ENCODE measurements around the gene SLC1A3. TPM values are rescaled to one million over a fixed set of nuclear protein-coding genes. Genes with fewer than 3 reads are reported as not detected.

Gene SLC1A3
- total and polyA plus RNA-seq, 4 donors, result 3.4 to 47.6 (median 28.2) TPM

DNA sequence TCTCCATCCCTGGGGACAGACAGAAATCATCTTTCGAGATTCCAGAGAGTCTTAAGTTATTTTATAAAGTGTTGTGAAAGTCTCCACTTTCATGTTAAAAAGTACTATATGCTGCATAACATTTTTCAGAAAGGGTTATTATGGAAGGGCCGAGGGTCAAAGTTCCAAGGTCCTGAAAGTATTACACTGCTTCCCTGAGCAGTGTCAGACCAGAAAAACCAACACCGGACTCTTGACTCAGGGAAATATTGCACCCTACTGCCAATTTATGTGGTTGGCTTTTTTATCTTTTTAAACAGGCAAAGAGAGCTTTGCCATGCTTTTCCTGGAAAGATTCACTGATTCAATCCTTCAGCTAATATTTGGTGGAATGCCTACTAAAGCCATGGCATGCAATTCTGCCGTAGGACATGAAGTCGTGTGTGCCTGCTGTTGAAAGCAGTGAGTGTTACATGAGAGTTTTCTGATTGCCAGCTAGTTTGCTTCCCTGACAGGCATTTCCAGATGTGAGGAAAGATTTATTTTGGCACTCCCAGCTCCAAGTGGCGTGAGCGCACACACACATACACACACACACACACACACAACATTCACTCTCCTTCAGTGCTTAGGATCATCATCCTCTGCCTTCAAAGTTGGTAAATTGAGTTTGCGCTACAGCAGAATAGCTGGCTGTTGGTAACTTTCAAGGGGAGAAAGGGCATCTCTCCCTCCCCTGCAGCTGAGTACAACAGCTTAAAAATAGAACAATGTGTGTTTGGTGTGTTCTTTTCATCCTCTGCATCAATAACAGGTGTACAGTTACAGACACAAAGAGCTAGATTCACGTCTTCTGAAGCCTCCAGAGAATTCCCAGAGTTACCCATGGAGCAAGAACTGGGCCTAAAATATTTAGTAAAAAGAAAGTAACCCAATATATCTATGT lies 45.6 kb downstream of the SLC1A3 start:
- H3K9me3 ChIP-seq (ENCODE audit: control insufficient read depth in 4 of 4, insufficient read depth in 3 of 4, low read length in 3 of 4), result no peaks in the 10 kb centered on the region
- DNase-seq (peak; percentile 38 to 84 (median 71)), ATAC-seq (ENCODE audit: insufficient read depth, low FRiP score) (no peak)
- no peak for TF ChIP-seq CTCF (IDR thresholded peaks at IDR 0.05; ENCODE audit: control extremely low read depth, extremely low read depth)
- no peak overlapping the region for H3K4me3 ChIP-seq
- peak overlapping the region in 1 of 2 donors; percentile 75 for H3K27ac ChIP-seq (ENCODE audit: low read depth in 1 of 2, low read length in 1 of 2)
- H3K9ac ChIP-seq (ENCODE audit: insufficient read depth in 1 of 2, low read length in 2 of 2), result peak overlapping the region in 1 of 2 donors; percentile 35
- H3K4me1 ChIP-seq (ENCODE audit: control insufficient read depth in 5 of 5, insufficient read depth in 5 of 5, low read length in 5 of 5), result peaks cover 2 to 64% (median 24%) of the 10 kb centered on the region in 5 donors
- WGBS, 2 donors, result 69 to 84% methylated on average over 9 of the region's 9 CpGs
- H3K27me3 ChIP-seq (ENCODE audit: control insufficient read depth in 3 of 3, insufficient read depth in 3 of 3, low read length in 2 of 3), result no peaks in the 10 kb centered on the region
- no peaks in the 10 kb centered on the region for H3K36me3 ChIP-seq (ENCODE audit: control insufficient read depth in 4 of 4, insufficient read depth in 4 of 4, low read length in 4 of 4)

DNA sequence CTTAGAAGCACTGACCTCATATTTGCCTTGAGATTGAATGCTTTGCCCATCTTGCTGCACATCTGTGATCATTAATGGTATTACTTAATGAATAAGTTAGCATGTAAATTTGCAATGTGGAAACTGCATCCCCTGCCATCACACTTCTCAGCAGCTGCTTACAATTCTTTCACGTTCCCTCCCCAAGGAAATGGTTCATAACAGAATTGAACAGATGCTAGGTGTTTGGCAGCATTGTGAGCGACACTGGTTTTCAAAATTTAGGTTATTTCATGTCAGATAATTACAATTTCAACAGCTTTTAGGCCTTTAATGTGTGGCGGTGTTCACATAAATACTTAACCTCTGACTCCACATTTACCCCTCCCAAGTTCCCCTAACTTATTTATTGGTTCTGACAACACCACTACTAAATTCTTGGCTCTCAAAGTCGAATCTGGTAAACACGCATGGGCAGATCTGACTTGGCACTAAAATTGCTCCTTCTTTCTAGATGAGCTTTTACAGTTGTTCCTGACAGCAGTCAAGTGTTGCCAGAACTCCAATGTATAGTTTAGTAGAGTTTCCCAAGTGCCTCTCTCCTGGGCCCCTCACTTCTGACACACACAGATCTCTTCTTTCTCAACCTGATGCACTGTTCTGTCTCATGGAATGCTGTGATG lies 46.8 kb downstream of the SLC1A3 start:
- Histone ChIP-seq H3K27me3 (ENCODE audit: control insufficient read depth in 3 of 3, insufficient read depth in 3 of 3, low read length in 2 of 3) (no peaks in the 10 kb centered on the region), H3K4me1 (ENCODE audit: control insufficient read depth in 5 of 5, insufficient read depth in 5 of 5, low read length in 5 of 5) (peaks cover 2 to 69% (median 29%) of the 10 kb centered on the region in 5 donors), H3K9me3 (ENCODE audit: control insufficient read depth in 4 of 4, insufficient read depth in 3 of 4, low read length in 3 of 4) (no peaks in the 10 kb centered on the region), H3K27ac (ENCODE audit: low read depth in 1 of 2, low read length in 1 of 2) (peak overlapping the region in 1 of 2 donors; percentile 13), H3K36me3 (ENCODE audit: control insufficient read depth in 4 of 4, insufficient read depth in 4 of 4, low read length in 4 of 4) (no peaks in the 10 kb centered on the region), H3K4me3 (no peak overlapping the region), H3K9ac (ENCODE audit: insufficient read depth in 1 of 2, low read length in 2 of 2) (no peak overlapping the region)
- TF ChIP-seq CTCF (IDR thresholded peaks at IDR 0.05; ENCODE audit: control extremely low read depth, extremely low read depth), result no peak
- DNase-seq, result peak; percentile 69 to 95 (median 94)
- ATAC-seq (ENCODE audit: insufficient read depth, low FRiP score), result no peak
- WGBS, 2 donors, result 72 to 82% methylated on average over 5 of the region's 5 CpGs

DNA sequence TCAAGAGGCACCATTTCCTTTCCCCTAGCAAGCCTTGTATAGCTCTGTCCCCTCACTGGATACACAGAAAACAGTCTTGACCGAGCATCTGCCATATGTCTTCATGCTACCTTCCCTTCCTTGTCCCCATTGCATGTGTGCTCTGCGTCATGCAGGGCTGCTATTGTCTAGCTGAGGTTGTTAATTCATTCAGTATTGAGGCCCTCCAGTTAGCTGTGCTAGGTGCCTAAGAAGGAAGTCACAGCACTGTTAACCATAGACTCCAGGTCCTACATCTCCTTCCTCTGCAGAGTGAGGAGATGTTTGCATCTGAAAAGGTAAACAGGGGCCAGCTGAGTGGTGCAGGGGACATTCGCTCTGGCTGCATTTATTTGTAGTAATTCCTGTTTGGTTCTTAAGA lies 48.2 kb downstream of the SLC1A3 start:
- Histone ChIP-seq H3K36me3 (ENCODE audit: control insufficient read depth in 4 of 4, insufficient read depth in 4 of 4, low read length in 4 of 4) (no peaks in the 10 kb centered on the region), H3K9ac (ENCODE audit: insufficient read depth in 1 of 2, low read length in 2 of 2) (no peak overlapping the region), H3K27me3 (ENCODE audit: control insufficient read depth in 3 of 3, insufficient read depth in 3 of 3, low read length in 2 of 3) (no peaks in the 10 kb centered on the region), H3K4me1 (ENCODE audit: control insufficient read depth in 5 of 5, insufficient read depth in 5 of 5, low read length in 5 of 5) (peaks cover 2 to 82% (median 30%) of the 10 kb centered on the region in 5 donors), H3K27ac (ENCODE audit: low read depth in 1 of 2, low read length in 1 of 2) (peak overlapping the region in 1 of 2 donors; percentile 24), H3K4me3 (no peak overlapping the region), H3K9me3 (ENCODE audit: control insufficient read depth in 4 of 4, insufficient read depth in 3 of 4, low read length in 3 of 4) (no peaks in the 10 kb centered on the region)
- WGBS, 2 donors, result 81 to 93% methylated on average over 3 of the region's 3 CpGs
- ATAC-seq (ENCODE audit: insufficient read depth, low FRiP score), result no peak
- no peak for TF ChIP-seq CTCF (IDR thresholded peaks at IDR 0.05; ENCODE audit: control extremely low read depth, extremely low read depth)
- no peak for DNase-seq
